GM18868 (cell line): ENCODE results near the gene BTBD3.

Experiments
- ATAC-seq: cut with Tn5 transposase; IDR thresholded peaks from one replicate; pipeline ENCODE4 v1.9.1; 2021; ENCODE audit warnings: mild to moderate bottlenecking, moderate library complexity; ENCODE audit not compliant: unreplicated experiment

Gene BTBD3

GRCh38 chr20:11965602-11966001 is 47.9 kb downstream of the BTBD3 start:
- ATAC-seq = no peak

- ATAC-seq = no peak
Observed at GRCh38 chr20:11966186-11966585, 48.5 kb downstream of the BTBD3 start.

GRCh38 chr20:11970243-11970836 is 52.6 kb downstream of the BTBD3 start:
- no peak for ATAC-seq

DNA sequence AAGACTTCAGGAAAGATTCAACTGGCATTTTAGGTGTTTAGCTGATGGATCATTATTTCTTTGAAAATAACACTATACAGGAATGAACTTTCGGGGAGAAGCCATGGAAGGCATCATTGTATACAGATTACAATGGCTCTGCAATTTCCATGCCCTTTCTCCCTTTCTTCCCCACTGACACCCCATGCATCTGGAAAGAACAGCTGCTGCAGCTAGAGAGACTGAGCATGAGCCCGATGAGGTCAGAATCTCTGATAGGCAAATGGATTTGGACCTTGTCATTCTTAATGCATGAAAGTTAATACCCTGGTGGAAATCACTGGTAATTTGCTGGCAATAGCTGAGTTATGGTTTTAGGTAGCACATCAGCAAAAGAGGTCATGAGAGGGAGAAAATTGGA is 54.8 kb downstream of the BTBD3 start:
- no peak for ATAC-seq
